ENCODE results near the gene ACTRT2. TPM values are rescaled to one million over a fixed set of nuclear protein-coding genes. Genes with fewer than 3 reads are reported as not detected.

The ACTRT2 gene
- total RNA-seq, 2 donors from 2014 or later: not detected

DNA sequence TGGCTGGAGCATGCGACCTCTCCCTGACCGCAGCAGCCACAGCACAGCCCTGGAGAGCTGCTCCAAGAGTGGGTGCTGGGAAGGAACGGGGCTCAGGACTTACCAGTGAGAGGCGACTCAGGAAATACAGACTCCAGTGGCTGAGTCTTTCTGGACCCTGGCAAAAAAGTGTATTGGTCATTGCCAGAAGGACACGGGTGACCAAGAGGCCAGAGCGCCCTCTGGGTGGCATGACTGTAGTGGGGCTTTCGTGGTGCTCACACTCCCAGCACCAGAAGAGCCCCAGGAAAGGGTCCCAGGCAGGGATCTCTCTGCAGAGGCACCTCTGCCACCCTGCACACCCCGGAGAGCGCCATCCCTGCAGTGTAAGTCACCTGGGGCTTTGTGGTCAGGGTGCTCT is 38.9 kb downstream of the ACTRT2 start:
- ATAC-seq: no peak
- intact Hi-C loops (cut with DNase I, micrococcal nuclease): no loop called here
- peak in 1 of 2 donors; percentile 2 for DNase-seq

DNA sequence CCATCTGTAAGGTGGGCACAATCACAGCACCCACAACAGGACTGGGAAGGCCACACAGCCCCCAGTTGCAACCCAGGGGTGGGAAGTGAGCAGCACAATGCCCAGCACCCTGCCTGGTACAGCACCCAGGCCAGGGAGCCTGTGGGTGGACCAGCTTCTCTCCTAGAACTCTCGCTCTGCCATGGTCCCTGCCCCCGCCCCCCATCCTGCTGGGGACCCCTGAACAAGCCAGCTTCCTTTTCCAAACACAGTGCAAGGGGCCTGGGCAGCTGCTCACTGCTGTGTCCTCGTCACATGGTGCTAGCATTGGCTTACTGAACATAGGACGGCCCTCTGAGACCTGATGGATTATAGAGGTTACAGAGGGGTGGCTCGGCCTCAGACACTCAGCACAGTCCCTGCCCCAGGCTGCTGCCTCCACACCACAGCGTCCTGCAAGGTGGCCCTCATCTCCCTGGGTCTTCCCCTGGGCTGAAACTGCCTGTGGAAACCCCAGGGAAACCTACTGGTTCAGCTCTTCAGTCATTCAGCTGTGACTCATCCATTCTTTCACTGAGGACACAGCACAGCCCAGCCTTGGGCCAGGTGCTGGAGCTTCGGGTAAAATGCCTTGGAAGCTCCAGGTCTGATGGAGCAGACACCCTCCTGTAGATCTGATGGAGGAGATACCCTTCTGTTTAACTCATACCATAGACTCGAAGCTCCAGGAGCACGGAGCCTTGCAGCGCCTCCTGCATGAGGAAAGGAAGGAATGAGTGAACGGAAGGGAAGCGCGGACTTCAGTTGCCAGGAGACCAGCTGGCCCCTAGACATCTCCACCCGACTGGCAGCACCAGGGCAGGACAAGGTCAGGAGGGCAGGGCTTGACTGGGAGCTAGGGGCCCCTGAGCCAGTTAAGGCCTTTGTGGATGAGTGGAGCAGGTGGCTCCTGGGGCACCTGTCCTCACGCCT is 39.6 kb downstream of the ACTRT2 start:
- ATAC-seq: no peak
- intact Hi-C loops (cut with DNase I, micrococcal nuclease): no loop called here
- DNase-seq: peak in 1 of 2 donors; percentile 15

DNA sequence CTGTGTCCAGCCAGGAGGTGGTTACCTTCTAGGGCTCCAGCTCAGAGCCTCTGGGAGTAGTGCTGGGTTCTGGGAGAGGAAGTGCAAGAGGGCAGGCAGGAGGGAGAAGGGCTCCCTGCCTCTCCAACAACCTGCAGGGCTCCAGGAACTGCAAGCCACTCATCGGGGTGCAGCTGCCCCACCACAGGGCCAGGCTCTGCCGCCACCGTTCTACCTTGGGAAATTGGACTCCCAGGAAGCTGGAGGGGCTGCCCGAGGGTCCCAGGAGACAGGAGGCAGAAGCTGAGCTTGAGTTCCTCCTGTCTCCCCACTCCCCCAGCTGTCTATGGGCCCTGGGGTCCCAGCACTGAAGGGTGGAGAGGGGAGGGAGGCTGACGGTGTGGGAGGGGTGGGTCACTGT is 40.3 kb downstream of the ACTRT2 start:
- DNase-seq: no peak
- ATAC-seq: no peak
- intact Hi-C loops (cut with DNase I, micrococcal nuclease): no loop called here

DNA sequence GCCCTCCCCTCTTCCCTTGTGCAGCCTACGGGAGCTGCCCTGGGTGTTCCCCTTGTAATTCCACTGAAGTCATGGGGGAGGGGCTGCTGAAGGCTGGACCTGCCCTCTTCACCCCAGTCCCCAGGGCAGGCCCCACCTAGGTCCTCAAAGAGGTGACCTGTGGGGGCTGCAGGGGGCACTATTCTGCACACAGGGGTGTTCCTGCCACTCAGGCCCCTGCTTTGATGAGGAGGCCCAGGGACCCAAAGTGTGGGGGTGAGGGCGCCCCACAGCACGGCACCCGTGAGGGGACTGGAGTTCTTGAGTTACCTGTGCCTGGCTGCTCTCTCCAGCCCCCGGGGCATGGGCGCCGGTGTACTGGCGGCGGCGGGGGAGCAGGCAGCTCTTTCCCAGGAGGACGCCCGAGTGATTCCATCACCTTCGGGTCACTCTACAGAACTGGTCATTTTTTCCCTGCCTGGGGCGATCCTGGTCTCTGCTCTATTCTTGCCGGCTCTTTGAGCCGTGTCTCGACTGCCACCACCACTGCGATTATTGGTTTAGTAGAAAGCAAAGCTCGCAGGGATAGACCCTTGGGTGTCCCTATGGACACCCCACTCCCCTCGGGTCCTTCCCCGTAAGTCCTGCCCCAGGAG is 40.8 kb downstream of the ACTRT2 start:
- intact Hi-C loops (cut with DNase I, micrococcal nuclease): no loop called here
- DNase-seq (peak in 1 of 2 donors; percentile 16), ATAC-seq (no peak)

DNA sequence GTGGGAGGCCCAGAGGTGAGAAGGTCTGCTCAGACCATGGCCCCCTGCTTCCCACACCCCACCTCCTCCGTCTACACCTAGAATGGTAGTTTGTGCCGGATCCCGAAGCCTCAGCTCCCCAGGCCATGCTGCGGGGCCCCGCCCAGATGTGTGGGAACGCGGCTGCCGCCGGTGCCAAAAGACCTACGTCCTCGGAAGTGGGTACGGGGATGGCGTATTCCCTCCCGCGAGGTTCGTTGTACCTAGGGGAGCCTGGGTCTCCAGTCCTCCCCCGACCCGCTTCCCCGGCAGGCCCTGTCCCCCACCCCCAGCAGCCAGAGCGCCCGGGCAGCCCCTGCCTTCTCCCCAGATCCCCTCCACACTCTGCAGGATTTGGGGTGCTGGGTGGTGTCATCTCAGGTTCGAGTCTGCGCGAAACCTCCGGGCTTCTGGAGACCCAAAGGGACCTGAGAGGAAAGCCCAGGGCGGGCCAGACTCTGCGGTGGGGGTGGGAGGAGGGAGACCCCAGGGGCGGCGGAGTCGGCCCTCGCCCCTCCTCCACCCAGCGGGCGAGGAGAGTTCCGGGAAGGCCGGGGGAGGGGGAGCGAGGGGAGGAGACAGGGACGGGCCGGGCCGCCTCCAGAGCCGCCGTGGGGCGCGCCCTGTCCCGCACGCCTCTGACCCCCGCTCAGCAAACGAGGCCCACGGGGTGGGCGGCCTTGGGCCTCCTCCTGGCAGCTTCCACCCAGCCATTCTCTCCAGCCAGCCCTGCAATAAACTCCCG is 41.5 kb downstream of the ACTRT2 start:
- intact Hi-C loops (cut with DNase I, micrococcal nuclease): no loop called here
- peak in 1 of 2 donors; percentile 17 for DNase-seq

DNA sequence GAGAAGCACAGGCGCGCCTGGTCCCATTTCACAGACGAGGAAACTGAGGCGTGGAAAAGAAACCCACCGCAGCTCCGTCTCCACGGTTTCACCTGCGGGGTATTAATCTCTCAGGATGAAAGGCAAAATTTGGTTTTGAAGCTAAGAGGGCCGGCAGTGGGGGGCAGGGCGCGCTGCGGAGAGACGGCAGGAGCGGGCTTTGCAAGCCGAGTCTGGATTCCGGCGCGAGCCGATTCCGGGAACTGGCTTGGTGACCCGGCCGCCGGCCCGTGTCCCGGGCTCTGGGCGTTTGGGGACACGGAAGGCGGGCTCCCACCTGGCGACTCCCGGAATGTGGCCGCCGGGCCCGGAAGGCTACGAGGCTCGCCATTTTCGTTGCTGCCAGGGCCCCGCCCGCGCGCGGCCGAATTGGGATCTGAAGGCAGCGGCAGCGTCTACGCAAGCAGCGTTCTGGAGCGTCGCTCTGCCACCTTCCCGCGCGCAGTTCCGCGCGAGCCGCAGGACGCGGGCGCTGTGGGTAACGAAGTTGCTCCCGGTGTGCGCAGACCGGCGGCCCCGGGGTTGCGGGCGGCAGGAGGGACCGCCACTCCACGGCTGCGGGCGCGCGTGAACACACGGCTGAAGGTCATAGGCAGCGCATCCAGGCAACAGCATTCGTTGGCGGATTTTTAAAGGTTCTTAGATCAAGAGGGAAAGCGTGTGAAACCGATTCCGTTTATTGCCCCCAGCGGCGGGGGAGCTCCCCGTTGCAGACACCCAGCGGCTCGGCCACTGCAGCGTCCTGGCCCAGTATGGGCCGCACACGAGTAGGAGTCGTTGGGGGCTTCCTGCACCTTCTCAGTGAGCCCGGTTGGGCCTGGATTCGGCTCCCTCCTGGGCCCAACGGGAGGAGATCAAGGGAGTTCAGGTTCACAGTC is 42.4 kb downstream of the ACTRT2 start:
- intact Hi-C loops (cut with DNase I, micrococcal nuclease): no loop called here
- no peak for ATAC-seq
- peak in 1 of 2 donors; percentile 15 for DNase-seq

More for the DNA sequence above, 41.5 kb downstream of the ACTRT2 start:
- ATAC-seq: no peak

DNA sequence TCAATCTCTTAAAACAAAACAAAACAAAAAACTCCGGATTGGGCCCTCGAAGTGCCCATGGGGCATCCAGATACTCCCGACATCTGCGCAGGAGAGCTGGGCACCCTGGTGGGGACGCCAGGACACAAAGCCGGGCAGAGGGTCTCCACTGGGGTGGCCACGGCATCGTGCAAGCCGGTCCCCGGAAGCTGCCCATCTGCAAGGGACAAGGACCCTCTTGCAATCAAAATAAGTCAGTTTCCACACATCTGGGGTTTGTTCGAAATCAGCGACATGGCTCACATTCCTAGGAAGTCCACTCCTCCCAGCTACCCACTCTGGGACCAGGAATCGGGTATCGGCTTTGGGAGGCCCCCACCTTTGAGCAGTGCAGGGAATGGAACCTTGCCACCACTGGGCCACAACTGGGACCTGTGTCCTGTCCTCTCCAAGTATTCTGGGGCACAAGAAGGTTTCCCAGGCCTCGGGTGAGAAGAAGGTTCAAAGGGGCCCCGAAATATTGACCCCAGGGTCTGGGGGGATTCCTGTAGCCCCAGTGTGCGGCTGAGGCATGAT is 43.1 kb downstream of the ACTRT2 start:
- intact Hi-C loops (cut with DNase I, micrococcal nuclease): no loop called here
- ATAC-seq (no peak), DNase-seq (peak in 1 of 2 donors; percentile 10)

DNA sequence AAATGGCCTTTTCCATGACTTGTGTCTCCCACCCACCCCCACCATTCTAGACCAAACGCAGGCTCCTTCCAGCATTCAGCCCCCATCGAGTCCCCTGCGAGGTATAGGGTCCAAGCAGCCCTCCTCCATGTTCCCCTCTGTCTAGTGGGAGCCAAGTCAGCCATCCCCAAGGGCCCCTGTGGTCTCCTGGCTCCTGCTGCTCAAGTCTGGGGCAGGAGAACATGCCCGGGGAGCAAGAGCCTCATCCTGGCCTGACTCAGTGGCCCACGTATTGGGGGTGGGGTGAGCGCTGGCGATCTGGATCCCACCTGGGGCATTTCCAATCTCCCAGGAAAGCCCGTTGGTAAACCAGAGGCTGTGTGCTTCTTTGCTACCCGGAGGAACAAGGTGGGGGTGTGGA is 43.6 kb downstream of the ACTRT2 start:
- DNase-seq: peak in 1 of 2 donors; percentile 4

DNA sequence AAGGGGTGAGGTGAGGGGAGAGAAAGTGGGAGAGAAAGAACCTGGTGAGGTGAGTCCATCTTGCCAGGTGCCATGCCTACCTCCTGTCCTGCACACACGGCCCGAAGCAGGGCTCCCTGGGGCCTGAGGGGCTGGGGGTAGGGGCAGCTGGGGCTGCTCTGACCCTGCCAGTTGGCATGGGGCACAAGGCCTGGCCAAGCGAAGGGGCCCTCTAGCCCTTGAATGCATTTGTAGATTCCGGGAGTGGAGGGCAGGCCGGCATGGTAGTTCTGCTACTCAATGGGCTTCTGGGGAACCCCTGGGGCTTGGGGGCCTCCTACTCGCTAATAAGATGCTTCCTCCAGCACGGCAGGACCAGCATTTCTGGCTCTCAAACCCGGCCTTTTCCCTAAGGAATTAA is 44.1 kb downstream of the ACTRT2 start:
- no peak for ATAC-seq

More for the DNA sequence above, 43.6 kb downstream of the ACTRT2 start:
- no peak for ATAC-seq
- intact Hi-C loops (cut with DNase I, micrococcal nuclease): no loop called here

DNA sequence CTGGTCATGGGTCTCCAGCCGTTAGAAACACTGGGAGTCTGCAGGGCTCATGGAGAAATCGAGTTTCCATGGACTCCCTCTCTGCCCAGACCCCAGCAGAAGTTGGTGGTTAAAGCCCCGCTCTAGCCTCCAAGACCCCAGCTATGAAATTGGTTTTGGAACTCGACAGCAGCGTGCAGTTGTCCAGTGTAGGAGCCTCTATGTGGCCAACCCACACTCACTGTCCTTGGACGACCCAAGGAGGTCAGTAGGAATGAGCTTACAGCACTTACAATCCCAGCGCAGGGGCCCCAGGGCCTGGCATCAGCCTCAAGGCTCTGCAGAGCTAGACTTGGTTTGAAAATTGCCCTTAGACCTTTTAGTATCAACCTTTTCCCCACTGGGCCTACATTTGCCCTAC is 44.5 kb downstream of the ACTRT2 start:
- DNase-seq (peak in 1 of 2 donors; percentile 12), ATAC-seq (no peak)
- intact Hi-C loops (cut with DNase I, micrococcal nuclease): no loop called here

More for the DNA sequence above, 44.1 kb downstream of the ACTRT2 start:
- peak in 1 of 2 donors; percentile 20 for DNase-seq
- intact Hi-C loops (cut with DNase I, micrococcal nuclease): no loop called here

DNA sequence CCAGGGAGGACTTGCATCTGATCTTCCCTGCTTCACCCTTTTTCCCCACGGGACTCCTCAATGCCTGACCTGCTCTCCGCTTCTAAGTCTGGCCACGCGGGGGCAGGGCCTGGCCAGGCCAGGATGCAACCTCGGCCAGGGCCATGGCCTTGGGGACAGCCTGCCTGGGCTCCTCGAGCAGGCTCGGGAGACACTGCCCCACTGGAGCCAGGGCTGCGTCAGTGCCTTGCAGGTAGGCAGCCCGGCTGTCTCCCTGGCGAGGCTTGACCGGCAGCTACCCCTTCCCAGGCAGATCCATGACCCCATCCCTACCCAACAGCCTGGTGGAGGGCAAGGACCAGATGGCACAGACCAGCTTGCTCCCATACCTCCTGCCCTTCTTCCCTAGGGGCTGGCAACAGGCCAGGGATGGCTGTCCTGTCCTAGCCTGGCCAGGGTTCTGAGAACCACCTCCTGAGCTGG is 45.0 kb downstream of the ACTRT2 start:
- intact Hi-C loops (cut with DNase I, micrococcal nuclease): no loop called here
- DNase-seq: peak in 1 of 2 donors; percentile 12

DNA sequence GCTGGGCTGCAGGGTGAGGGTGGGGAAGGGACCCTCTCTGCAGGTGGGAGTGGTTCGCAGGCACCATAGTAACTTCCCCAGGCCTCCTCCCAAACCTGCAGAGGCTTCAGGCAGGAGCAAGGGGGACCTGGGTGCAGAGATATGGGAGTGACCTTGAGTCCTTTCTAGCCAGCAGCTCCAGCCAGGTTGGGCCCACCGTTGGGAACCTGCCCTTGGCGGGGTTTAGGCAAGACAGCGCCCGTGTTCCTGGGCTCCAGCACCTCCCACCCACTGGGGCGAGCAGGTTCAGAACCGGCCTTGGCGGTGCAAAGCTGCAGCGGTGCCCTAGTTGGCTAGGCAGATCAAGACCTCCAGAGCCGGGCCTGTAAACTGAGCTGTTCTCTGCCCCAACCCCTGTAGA is 45.6 kb downstream of the ACTRT2 start:
- DNase-seq: peak in 1 of 2 donors; percentile 8
- ATAC-seq: no peak
- intact Hi-C loops (cut with DNase I, micrococcal nuclease): no loop called here

More for the DNA sequence above, 45.0 kb downstream of the ACTRT2 start:
- peak; percentile 40 for ATAC-seq

DNA sequence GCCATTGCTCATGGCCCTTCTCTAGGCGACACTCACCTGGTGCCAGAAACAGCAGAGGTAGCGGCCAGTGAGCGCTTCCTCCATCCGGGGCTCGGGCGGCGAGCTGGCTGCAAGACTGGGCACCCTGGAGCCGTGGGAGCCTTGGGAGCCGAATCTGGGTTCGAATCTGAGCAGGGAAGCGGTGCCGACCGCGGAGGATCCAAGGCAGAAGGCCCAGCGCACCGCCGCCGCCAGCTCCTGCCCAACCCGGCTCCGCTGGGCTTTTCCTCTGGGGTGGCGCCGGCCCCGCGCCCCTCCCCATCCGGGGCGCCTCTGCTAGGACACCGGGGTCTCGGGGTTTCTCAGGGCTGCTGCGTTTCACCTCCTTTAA is 46.0 kb downstream of the ACTRT2 start:
- DNase-seq: no peak
- ATAC-seq: no peak
- intact Hi-C loops (cut with DNase I, micrococcal nuclease): no loop called here

DNA sequence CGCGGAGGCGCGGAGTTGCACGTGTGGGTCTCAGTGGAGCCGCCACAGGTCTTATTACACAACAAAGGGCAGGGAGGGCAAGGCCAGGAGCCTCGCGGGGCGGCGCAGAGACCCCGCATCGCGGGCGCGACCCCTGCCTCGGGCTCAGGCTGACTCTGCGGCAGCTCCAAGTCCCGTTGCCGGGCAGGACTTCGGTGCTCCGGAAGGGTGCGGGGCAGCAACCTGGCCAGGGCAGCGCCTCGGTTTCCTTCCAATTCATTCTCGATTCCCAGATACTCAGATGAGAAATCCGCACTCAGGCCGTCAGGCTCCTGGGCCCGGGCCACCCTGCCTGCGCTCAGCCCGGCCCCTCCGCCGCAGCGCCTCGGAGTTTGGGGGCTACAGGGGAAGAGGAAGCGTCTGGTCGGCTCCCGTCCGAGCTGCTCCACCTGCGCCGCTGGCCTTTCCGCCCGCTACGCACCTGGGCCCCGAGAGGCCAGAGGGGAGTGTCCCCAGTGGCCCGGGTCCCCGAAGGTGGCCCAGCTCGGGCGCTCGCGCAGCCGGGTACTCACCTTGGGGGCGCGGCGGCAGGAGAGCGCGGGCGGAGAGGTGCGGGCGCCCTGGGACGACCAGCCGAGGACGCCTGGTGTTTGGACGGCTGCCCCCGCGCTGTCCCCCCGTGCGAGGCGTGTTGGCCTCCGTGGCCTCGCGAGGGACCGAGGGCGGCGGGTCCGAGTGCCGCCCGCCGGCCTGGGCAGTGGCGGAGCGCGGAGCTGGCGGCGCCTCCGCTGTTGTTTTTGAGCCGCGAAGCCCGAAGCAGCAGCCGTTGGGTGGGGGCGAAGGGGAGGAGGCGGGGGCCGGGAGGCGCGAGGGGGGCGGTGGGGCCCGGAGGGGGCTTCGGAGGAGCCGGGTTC is 46.6 kb downstream of the ACTRT2 start:
- no peak for ATAC-seq
- no peak for DNase-seq
- intact Hi-C loops (cut with DNase I, micrococcal nuclease): no loop called here

DNA sequence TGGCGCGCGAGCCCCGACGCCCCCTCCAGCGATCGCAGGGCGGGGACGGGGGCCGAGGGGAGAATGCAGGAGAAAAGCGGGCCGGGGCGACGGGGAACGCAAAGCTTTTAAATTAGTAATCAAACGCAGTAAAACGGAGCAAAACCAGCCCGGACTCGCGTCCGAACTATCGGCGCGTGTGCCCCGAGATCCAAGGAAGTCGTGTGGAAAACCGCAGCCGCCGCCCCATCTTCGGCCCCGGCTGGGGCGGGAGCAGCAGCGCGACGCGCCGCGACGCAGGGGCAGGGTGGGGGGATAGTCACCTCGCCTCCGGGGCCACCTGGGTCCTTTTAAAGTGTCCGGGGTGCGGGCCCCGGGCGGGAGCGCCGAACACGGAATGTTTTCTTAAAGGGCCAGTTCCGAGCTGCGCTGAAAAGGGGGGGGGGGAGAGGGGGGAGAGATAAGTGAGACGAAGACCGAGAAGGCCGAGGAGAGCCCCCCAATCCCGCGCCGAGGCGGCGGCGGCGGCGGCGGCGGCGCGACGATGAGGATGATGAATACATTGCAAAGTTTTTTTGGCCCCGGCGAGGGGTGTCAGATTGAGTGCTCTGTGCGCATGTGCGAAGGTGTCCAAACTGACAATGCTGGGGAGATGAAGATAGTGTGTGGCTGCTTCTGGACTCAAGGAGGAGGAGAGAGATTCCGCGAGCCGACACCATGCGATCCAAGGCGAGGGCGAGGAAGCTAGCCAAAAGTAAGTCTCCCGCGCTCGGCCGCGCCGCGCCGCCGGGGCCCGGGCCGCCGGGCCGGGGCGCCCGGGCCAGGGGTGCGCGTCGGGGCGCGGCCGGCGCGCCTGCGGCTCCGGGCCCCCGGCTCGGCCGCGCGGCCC is 47.5 kb downstream of the ACTRT2 start, which contains the start of gene PRDM16:
TSS of gene PRDM16 (plus strand) at position 640 of the 868 bp plus-strand sequence. CDS start at position 697, 57 bp downstream.
- ATAC-seq (no peak), DNase-seq (no peak)
- intact Hi-C loops (cut with DNase I, micrococcal nuclease): no loop called here
